Activated CD4-positive, alpha-beta T cell treated with anti-CD3 and anti-CD28 coated beads for 1 hour (primary cell): ENCODE results near the gene ALPI.

Source experiments
- DNase-seq: peaks from one replicate; pipeline ENCODE4 v3.0.0-alpha.2; 2020

ALPI gene

DNA sequence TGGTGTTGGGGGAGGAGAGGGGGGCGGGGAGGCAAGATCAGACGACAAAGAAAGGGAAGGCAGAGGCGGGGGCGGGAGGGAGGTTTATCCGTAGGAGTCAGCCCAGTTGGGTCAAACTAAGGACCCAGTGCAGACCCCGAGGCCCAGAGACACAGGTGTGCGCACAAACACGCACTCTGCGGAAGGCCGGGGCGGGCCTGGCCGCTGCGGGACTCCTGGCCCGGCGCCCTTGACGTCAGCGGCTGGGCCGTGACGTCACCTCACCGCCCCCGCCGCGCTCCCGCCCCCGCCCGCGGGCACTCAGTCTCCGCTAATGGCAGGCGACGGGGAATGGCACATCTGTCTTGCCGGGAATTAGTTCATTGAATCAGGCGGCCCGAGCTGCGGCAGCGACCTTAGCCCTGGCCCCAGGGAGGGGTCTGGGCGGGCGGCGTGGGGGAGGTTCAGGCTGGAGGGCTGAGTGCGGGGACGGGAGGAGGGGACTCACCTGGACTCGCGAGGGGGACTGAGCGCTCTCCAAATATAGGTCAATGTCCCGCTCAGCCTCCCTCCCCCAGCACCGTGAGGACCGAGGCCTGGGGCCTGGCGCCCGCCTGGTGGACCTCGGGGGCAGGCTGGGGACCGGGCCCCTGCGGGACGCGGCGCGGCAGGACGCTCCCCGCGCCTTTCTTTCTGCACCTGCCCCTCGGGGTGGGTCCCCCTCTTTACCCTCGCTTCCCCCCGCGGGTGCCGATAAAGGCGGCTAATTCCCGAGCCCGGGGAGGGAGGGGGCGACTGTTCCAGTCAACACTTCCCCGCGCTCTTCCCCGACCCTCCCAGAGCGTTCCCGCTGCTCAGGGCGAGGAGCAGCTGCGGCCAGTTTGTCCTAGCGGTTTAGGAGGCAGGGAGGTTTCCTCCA lies 47.2 kb downstream of the ALPI start:
- peak; percentile 12 for DNase-seq

DNA sequence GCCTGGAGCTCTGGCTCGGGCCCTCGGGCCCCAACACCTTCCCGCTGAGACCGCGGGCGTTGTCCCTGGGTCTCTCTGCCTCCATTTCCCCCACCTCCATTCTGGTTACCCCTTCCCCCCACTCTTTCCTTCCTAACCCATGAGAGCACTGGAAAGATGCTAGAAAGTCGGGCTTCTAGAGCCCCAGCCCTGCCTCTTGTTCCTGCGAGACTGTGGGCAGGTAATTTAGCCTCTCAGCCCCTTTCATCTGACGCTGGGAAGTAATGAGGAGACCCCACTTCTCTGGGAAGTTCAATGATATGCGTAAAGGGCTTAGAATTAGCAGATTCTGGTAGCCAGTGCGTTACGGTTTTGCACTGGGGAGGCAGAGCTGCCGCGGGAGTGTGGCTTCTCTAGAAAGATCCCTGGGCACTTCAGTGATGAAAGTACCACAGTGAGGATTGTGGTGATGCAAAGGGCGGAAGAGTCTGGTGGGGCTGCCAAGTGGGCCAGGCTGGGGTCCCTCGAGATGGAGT lies 47.9 kb downstream of the ALPI start:
- DNase-seq = no peak

DNA sequence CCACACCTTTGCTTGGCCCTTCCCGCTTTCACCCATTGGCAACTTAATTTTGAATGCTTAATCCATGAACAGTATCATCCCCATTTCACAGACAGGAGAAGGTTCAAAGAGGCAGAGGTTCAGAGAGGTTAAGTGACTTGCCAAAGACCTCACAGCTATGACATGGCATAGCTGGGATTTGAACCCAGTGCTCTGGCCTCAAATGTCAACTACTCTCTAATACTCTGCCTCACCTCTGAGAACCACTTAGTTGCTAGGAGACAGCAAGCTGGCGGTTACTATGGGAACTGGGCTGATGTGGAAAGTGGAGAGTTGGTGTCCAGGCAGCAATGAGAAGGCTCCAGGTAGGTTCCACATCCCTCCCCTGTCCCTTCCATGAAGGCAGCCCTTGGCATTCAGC lies 48.5 kb downstream of the ALPI start:
- DNase-seq = no peak

DNA sequence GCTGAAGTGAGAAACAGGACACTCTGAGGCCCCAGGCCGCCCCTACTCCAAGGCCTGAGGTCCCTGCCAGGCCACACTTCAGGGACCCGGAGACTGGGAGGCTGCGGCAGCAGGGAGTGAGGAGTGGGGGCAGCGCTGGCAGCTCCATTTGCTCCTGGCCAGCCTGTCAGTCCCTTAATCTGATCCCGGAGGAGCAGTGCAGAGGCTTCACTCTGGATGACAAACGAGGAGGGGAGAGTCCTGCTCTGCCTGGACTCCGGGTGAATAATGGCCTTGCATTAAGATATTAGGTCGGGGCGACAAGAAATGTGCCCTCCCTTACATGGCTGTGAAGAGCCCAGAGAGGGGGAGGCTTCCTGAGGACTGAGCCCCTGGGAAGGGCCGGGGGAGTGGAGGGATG lies 49.9 kb downstream of the ALPI start:
- no peak for DNase-seq

DNA sequence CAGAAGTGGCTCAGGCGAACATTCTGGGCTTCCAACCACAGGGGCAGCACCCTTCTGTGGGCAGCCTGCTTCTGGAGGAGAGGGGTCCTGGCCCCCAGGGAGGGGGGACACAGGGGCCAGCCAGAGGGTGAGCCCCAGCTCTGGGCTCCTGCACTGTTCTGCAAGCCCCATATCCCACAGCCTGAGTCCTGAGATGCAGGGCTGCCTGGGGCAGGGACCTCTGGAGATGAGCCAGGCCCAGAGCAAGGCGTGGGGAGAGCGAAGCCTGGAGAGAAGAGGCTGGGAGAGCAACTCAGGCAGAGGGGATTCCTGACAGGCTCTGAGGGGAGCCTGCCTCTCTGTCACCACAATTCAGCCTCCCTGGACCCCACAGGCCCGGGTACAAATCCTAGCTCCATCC lies 50.8 kb downstream of the ALPI start:
- no peak for DNase-seq

DNA sequence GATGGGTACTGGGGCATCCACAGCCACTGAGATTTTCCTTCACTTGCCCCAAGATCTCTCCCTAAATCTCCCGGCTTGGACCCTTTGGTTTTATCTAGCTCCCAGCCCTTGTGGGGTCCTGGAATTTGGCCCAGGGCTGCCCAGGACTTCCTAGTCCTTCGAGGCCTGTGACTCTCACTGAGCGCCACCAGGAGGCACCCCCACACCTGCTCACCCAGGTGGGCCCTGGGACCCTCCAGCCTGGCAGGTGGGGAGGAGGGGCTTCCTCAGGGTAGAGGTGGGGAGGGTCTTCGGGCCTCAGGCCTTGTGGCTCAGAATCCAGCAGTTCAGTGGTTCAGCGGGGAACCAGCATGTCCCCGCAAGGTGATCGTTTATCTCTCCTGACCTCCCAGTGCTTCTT lies 52.3 kb downstream of the ALPI start:
- no peak for DNase-seq
